NCI-H69 (cell line): ENCODE data around the gene RNF180.
"Not testable (repeated sequence)": the region's sequence is repeated elsewhere in the genome, so short reads cannot be mapped to it uniquely, and the experiment has no call there.

Source experiments
- DNase-seq: peaks from one replicate; lab custom pipeline; 2025; lab: John Stamatoyannopoulos, UW

RNF180 gene

DNA sequence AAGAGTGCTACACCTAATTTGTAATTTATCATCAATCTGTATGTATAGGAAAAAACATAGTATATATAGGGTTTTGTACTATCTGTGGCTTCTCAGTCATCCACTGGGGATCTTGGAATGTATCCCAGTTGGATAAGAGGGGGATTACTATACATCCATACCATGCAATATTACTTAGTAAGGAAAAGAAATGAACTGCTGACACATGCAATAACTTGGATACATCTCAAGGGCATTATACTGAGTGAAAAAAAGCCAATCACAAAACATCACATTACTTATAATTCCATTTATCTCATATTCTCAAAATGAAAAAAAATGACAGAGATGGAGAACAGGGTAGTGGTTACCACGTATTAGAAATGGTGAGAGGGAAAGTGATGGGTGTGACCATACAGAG, 231.9 kb downstream of the RNF180 start:
- no peak for DNase-seq

DNA sequence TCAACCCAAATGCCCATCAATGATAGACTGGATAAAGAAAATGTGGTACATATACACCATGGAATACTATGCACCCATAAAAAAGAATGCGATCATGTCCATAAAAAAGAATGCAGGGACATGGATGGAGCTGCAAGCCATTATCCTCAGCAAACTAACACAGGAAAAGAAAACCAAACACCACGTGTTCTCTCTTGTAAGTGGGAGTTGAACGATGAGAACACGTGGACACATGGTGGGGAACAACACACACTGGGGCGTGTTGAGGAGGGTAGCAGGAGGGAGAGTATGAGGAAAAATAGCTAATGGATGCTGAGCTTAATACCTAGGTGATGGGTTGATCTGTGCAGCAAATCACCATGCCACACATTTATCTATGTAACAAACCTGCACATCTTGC, 233.1 kb downstream of the RNF180 start:
- not testable (repeated sequence) for DNase-seq

DNA sequence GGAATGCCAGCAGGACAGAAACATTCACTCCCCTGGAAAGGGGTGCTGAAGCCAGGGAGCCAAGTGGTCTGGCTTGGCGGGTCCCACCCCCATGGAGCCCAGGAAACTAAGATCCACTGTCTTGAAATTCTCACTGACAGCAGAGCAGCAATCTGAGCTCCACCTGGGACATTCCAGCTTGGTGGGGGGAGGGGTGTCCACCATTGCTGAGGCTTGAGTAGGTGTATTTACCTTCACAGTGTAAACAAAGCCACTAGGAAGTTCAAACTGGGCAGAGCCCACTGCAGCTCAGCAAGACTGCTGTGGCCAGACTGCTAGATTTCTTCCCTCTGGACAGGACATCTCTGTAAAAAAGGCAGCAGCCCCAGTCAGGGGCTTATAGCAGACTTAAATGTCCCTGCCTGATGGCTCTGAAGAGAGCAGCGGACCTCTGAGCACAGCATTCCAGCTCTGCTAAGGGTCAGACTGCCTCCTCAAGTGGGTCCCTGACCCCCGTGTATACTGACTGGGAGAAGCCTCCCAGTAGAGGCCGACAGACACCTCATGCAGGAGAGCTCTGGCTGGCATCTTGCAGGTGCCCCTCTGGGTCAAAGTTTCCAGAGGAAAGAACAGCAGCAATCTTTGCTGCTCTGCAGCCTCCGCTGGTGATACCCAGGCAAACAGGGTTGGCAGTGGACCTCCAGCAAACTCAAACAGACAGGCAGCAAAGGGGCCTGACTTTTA, 241.6 kb downstream of the RNF180 start:
- peak; percentile 58 for DNase-seq

DNA sequence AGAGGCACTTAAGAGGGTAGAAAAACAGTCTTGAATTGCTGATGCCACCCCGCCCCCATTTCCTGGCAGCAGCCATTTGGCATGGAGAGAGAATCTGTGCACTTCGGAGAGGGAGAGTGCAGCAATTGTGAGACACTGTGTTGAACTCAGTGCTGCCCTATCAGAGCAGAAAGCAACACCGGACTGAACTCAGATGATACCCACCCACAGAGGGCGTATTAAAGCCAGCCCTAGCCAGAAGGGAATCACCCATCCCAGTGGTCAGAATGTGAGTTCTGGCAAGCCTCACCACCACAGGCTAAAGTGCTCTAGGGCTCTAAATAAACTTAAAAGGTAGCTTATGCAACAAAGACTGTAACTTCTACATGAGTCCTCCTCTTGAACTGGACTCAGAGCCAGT, 251.7 kb downstream of the RNF180 start:
- DNase-seq = peak; percentile 16

DNA sequence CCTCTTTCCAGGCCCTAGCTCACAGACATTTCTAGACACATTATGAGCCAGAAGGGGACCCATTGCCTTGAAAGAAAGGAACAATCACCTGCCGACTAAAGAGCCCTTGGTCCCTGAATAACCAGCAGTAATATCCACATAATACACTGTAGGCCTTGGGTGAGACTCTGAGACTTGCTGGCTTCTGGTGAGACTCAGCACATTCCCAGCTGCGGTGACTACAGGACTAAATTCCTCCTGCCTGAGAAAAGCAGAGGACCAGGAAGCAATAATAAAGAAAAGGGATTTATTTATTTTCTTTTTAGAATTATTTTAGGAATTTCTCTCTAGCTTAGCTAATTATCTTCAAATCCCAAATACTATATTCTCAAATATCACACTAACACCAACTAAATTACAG, 252.4 kb downstream of the RNF180 start:
- no peak for DNase-seq
